ENCODE results near the gene TMEM18. TPM values are rescaled to one million over a fixed set of nuclear protein-coding genes. Genes with fewer than 3 reads are reported as not detected.
A peak's percentile ranks its signal among the peaks of the same experiment; 100 is the strongest.

Gene TMEM18
- total and polyA plus RNA-seq, 2 of the 13 experiments (the other 11 are each of a cell fraction or from before 2014, with no cell fraction given) = 45.9 to 49.4 TPM

DNA sequence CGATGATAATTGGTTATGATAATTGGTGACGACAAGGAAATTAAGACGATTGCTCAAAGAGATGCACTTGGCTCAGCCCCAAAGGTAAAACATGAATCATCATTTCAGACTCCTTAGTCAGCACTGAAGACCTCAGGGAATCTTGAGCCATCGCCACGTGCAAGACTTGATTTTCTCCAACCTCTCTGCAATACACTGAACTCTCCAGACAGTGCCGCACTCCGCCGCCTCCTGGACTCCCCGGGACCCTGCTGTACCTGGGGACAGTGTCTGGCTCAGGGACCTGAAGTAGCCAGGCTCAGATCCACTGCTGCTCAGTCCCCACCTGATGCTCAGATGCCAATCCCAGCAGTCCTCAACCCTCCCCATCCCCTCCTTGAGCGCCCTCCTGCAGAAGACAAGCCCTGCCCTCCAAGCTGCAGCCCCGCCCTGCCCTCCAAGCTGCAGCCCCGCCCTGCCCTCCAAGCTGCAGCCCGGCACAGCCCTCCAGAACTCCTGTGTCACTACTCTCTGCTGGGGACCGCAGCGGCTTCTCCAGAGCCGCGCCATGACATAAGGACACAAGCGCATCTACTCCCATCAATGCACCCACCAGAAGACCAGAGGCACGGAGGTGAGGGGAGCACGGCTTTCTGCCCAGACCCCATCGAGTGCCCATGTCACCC lies 1.1 kb downstream of the TMEM18 start (continued):
- TF ChIP-seq ZNF333 (CRISPR knock-in tag; IDR thresholded peaks at IDR 0.05; ENCODE audit: borderline replicate concordance) (no peak), ZNF205 (CRISPR knock-in tag; IDR thresholded peaks at IDR 0.05) (0 out of 2 replicates have a peak, but pooled peaks have one; percentile 54), CAMTA2 (CRISPR knock-in tag; IDR thresholded peaks at IDR 0.05; ENCODE audit: borderline replicate concordance) (no peak), JDP2 (CRISPR knock-in tag; IDR thresholded peaks at IDR 0.05; ENCODE audit: borderline replicate concordance) (no peak), ZNF816 (CRISPR knock-in tag; IDR thresholded peaks at IDR 0.05; ENCODE audit: borderline replicate concordance) (no peak), GTF3A (CRISPR knock-in tag; conservative IDR thresholded peaks at IDR 0.05) (no peak), PHB2 (IDR thresholded peaks at IDR 0.05; ENCODE audit: partially characterized antibody) (no peak), ZNF530 (CRISPR knock-in tag; IDR thresholded peaks at IDR 0.05; ENCODE audit: low read depth) (no peak), ARHGAP35 (CRISPR knock-in tag; IDR thresholded peaks at IDR 0.05; ENCODE audit: borderline replicate concordance) (peak; percentile 80; the same call in 1 of the 2 replicates), TBP (CRISPR knock-in tag; IDR thresholded peaks at IDR 0.05) (no peak), MEIS2 (CRISPR knock-in tag; IDR thresholded peaks at IDR 0.05) (no peak), ZNF225 (CRISPR knock-in tag; IDR thresholded peaks at IDR 0.05) (0 out of 2 replicates have a peak, but pooled peaks have one; percentile 35), ISX (CRISPR knock-in tag; conservative IDR thresholded peaks at IDR 0.05) (no peak), RFXANK (CRISPR knock-in tag; IDR thresholded peaks at IDR 0.05) (no peak), ZSCAN12 (CRISPR knock-in tag; IDR thresholded peaks at IDR 0.05) (no peak), PTBP1 (IDR thresholded peaks at IDR 0.05; ENCODE audit: low read depth, low read length, poor library complexity, severe bottlenecking) (no peak), ATF1 (CRISPR knock-in tag; IDR thresholded peaks at IDR 0.05) (no peak), ZNF20 (CRISPR knock-in tag; IDR thresholded peaks at IDR 0.05) (no peak), ZNF777 (CRISPR knock-in tag; IDR thresholded peaks at IDR 0.05) (no peak), HNRNPK (IDR thresholded peaks at IDR 0.05; ENCODE audit: low read depth, low read length, poor library complexity, severe bottlenecking) (no peak), MIER3 (CRISPR knock-in tag; IDR thresholded peaks at IDR 0.05; ENCODE audit: borderline replicate concordance) (no peak), ZBTB8A (CRISPR knock-in tag; IDR thresholded peaks at IDR 0.05; ENCODE audit: borderline replicate concordance, low read depth) (no peak), SP1 (IDR thresholded peaks at IDR 0.05) (no peak), SP1 (CRISPR knock-in tag; IDR thresholded peaks at IDR 0.05) (no peak)
- TF ChIP-seq, protein P1, sequence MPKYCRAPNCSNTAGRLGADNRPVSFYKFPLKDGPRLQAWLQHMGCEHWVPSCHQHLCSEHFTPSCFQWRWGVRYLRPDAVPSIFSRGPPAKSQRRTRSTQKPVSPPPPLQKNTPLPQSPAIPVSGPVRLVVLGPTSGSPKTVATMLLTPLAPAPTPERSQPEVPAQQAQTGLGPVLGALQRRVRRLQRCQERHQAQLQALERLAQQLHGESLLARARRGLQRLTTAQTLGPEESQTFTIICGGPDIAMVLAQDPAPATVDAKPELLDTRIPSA (CRISPR knock-in tag; IDR thresholded peaks at IDR 0.05; ENCODE audit: borderline replicate concordance) = no peak
- TF ChIP-seq, protein P2, sequence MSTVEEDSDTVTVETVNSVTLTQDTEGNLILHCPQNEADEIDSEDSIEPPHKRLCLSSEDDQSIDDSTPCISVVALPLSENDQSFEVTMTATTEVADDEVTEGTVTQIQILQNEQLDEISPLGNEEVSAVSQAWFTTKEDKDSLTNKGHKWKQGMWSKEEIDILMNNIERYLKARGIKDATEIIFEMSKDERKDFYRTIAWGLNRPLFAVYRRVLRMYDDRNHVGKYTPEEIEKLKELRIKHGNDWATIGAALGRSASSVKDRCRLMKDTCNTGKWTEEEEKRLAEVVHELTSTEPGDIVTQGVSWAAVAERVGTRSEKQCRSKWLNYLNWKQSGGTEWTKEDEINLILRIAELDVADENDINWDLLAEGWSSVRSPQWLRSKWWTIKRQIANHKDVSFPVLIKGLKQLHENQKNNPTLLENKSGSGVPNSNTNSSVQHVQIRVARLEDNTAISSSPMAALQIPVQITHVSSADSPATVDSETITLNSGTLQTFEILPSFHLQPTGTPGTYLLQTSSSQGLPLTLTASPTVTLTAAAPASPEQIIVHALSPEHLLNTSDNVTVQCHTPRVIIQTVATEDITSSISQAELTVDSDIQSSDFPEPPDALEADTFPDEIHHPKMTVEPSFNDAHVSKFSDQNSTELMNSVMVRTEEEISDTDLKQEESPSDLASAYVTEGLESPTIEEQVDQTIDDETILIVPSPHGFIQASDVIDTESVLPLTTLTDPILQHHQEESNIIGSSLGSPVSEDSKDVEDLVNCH (CRISPR knock-in tag; IDR thresholded peaks at IDR 0.05) = no peak
- TF ChIP-seq, protein P3, sequence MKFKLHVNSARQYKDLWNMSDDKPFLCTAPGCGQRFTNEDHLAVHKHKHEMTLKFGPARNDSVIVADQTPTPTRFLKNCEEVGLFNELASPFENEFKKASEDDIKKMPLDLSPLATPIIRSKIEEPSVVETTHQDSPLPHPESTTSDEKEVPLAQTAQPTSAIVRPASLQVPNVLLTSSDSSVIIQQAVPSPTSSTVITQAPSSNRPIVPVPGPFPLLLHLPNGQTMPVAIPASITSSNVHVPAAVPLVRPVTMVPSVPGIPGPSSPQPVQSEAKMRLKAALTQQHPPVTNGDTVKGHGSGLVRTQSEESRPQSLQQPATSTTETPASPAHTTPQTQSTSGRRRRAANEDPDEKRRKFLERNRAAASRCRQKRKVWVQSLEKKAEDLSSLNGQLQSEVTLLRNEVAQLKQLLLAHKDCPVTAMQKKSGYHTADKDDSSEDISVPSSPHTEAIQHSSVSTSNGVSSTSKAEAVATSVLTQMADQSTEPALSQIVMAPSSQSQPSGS (CRISPR knock-in tag; IDR thresholded peaks at IDR 0.05) = no peak

All from HepG2 (cell line).